GM23338 (cell line): ENCODE measurements around the gene EPHB1. TPM values are rescaled to one million over a fixed set of nuclear protein-coding genes. Genes with fewer than 3 reads are reported as not detected.
A peak's percentile ranks its signal among the peaks of the same experiment; 100 is the strongest.

ENCODE experiments used
- ATAC-seq: fragments of 200-7000 bp; cut with Tn5 transposase; 3 replicates; pipeline ENCODE4 v1.9.1; 2020
- DNase-seq: peaks from one replicate; pipeline ENCODE4 v3.0.0-alpha.2; 2015; ENCODE audit warnings: low spot score
- H2AFZ ChIP-seq: fragments of 200-600 bp; sonication (generic); 2 replicates; pipeline ENCODE4 v1.8.0; 2016; ENCODE audit warnings: antibody characterized with exemption, mild to moderate bottlenecking, moderate library complexity
- H3F3A ChIP-seq: fragments of 200-600 bp; sonication (generic); replicated peaks from 2 replicates; pipeline ENCODE4 v1.8.0; 2017; ENCODE audit warnings: antibody characterized with exemption, mixed run types, low read depth
- H3K27ac ChIP-seq: fragments of 200-600 bp; sonication (generic); 2 replicates; pipeline ENCODE4 v1.6.1; 2016; ENCODE audit warnings: low read depth
- H3K27me3 ChIP-seq: fragments of 200-600 bp; sonication (generic); 2 replicates; pipeline ENCODE4 v1.8.0; 2016; ENCODE audit warnings: mild to moderate bottlenecking, mixed run types, moderate library complexity; ENCODE audit not compliant: insufficient read depth
- H3K36me3 ChIP-seq: fragments of 200-600 bp; sonication (generic); 2 replicates; pipeline ENCODE4 v1.8.0; 2016; ENCODE audit warnings: mild to moderate bottlenecking; ENCODE audit not compliant: insufficient read depth
- H3K4me1 ChIP-seq: fragments of 200-600 bp; sonication (generic); 2 replicates; pipeline ENCODE4 v1.8.0; 2016; ENCODE audit warnings: mild to moderate bottlenecking, moderate library complexity; ENCODE audit not compliant: insufficient read depth
- H3K4me2 ChIP-seq: fragments of 200-600 bp; sonication (generic); 2 replicates; pipeline ENCODE4 v1.7.1; 2017; ENCODE audit warnings: mixed run types
- H3K4me3 ChIP-seq: fragments of 200-600 bp; sonication (generic); 2 replicates; pipeline ENCODE4 v1.6.1; 2016; ENCODE audit warnings: mixed run types
- H3K79me2 ChIP-seq: fragments of 200-600 bp; sonication (generic); replicated peaks from 2 replicates; pipeline ENCODE4 v1.8.0; 2017; ENCODE audit warnings: mild to moderate bottlenecking; ENCODE audit not compliant: insufficient read depth
- H3K9me2 ChIP-seq: fragments of 200-600 bp; sonication (generic); 2 replicates; pipeline ENCODE4 v1.8.0; 2017; ENCODE audit not compliant: insufficient read depth
- H4K20me1 ChIP-seq: fragments of 200-600 bp; sonication (generic); replicated peaks from 2 replicates; pipeline ENCODE4 v1.8.0; 2017; ENCODE audit warnings: mild to moderate bottlenecking; ENCODE audit not compliant: insufficient read depth
- H3K27ac Mint-ChIP-seq: 2 replicates; pipeline ENCODE4 v1.8.0; 2020; ENCODE audit warnings: inconsistent platforms, mild to moderate bottlenecking, moderate library complexity, mixed read lengths
- H3K27me3 Mint-ChIP-seq: 3 replicates; pipeline ENCODE4 v1.8.0; 2022; ENCODE audit warnings: low read depth, mild to moderate bottlenecking, moderate library complexity, mixed read lengths, inconsistent platforms; ENCODE audit not compliant: insufficient read depth, poor library complexity
- H3K36me3 Mint-ChIP-seq: 3 replicates; pipeline ENCODE4 v1.8.0; 2021; ENCODE audit warnings: low read depth, mild to moderate bottlenecking, inconsistent platforms, moderate library complexity, mixed read lengths
- H3K4me1 Mint-ChIP-seq: 3 replicates; pipeline ENCODE4 v1.8.0; 2020; ENCODE audit warnings: mild to moderate bottlenecking, inconsistent platforms, mixed read lengths
- H3K4me3 Mint-ChIP-seq: 3 replicates; pipeline ENCODE4 v1.8.0; 2021; ENCODE audit warnings: moderate library complexity, mild to moderate bottlenecking, inconsistent platforms, mixed read lengths
- H3K9me3 Mint-ChIP-seq: 3 replicates; pipeline ENCODE4 v1.8.0; 2020; ENCODE audit warnings: moderate library complexity, mild to moderate bottlenecking, inconsistent platforms, mixed read lengths
- JUNB ChIP-seq: IDR thresholded peaks from one replicate; pipeline ENCODE4 v1.6.1; 2016; ENCODE audit warnings: antibody characterized with exemption; ENCODE audit not compliant: unreplicated experiment
- NANOG ChIP-seq: IDR thresholded peaks from 2 replicates; pipeline ENCODE4 v1.6.1; 2016; ENCODE audit warnings: antibody characterized with exemption, borderline replicate concordance
- POLR2AphosphoS5 ChIP-seq: IDR thresholded peaks from 2 replicates; pipeline ENCODE4 v1.6.1; 2016; ENCODE audit warnings: antibody characterized with exemption, low read depth
- REST ChIP-seq: IDR thresholded peaks from one replicate; pipeline ENCODE4 v1.6.1; 2018; ENCODE audit warnings: antibody characterized with exemption; ENCODE audit not compliant: unreplicated experiment
- STAT1 ChIP-seq: IDR thresholded peaks from one replicate; pipeline ENCODE4 v1.6.1; 2016; ENCODE audit warnings: antibody characterized with exemption; ENCODE audit not compliant: unreplicated experiment
- ZNF331 ChIP-seq: fragments of 250-450 bp; sonication (Bioruptor Pico); IDR thresholded peaks from 2 replicates; pipeline ENCODE4 v1.5.0; 2020; ENCODE audit warnings: low read depth, mild to moderate bottlenecking, moderate library complexity
- ZNF462 ChIP-seq: fragments of 250-450 bp; sonication (Bioruptor Pico); IDR thresholded peaks from 2 replicates; pipeline ENCODE4 v1.5.0; 2020; ENCODE audit warnings: mild to moderate bottlenecking, moderate library complexity
- polyA plus RNA-seq: library from polyadenylated mRNA; unstranded; fragments of >200 nt; fragmentation: Nextera tagmentation; extraction: Ambion mirVana; gene quantifications from 2 replicates; pipeline ENCODE4 v1.2.1, GENCODE V29; 2016
- total RNA-seq: library from RNA; depleted of rRNA; stranded (reverse); fragments of >200 nt; shearing (Covaris generic); gene quantifications from 2 replicates; pipeline ENCODE4 v1.2.3, GENCODE V29; 2014

The EPHB1 gene
- total and polyA plus RNA-seq, 2 experiments from 2014 or later, result 2.7 to 5.2 TPM

GRCh38 chr3:135170732-135171131, 375.7 kb downstream of the EPHB1 start:
- H3K4me3 Mint-ChIP-seq, result peak overlapping the region; percentile 24; the same call in 1 of the 3 replicates
- H2AFZ ChIP-seq, result no peak overlapping the region
- TF ChIP-seq JUNB, result no peak
- TF ChIP-seq POLR2AphosphoS5, result no peak
- no peak for TF ChIP-seq ZNF331 (CRISPR knock-in tag)
- no peak for TF ChIP-seq STAT1
- no peak for TF ChIP-seq REST
- no peak for TF ChIP-seq NANOG
- no peak for TF ChIP-seq ZNF462
- no peaks in the 10 kb centered on the region for H3K27me3 ChIP-seq
- H3K4me1 Mint-ChIP-seq, result peaks cover 42% of the 10 kb centered on the region
- H3K4me3 ChIP-seq, result no peak overlapping the region; the same call in 1 of the 2 replicates
- H3K4me2 ChIP-seq, result peak overlapping the region; percentile 35
- no peak overlapping the region for H3K27ac ChIP-seq
- no peaks in the 10 kb centered on the region for H3F3A ChIP-seq
- peak overlapping the region; percentile 2; the same call in 1 of the 2 replicates for H3K27ac Mint-ChIP-seq
- no peak for ATAC-seq
- peaks cover 2% of the 10 kb centered on the region for H3K27me3 Mint-ChIP-seq
- H4K20me1 ChIP-seq, result no peaks in the 10 kb centered on the region
- H3K4me1 ChIP-seq, result peaks cover 22% of the 10 kb centered on the region
- H3K36me3 Mint-ChIP-seq, result no peaks in the 10 kb centered on the region
- H3K79me2 ChIP-seq, result no peaks in the 10 kb centered on the region
- no peaks in the 10 kb centered on the region for H3K36me3 ChIP-seq
- H3K9me3 Mint-ChIP-seq, result no peaks in the 10 kb centered on the region; the same call in 2 of the 3 replicates
- no peak for DNase-seq
- H3K9me2 ChIP-seq, result no peaks in the 10 kb centered on the region; the same call in 1 of the 2 replicates
